ENCODE results near the gene AGBL4.

AGBL4 gene

DNA sequence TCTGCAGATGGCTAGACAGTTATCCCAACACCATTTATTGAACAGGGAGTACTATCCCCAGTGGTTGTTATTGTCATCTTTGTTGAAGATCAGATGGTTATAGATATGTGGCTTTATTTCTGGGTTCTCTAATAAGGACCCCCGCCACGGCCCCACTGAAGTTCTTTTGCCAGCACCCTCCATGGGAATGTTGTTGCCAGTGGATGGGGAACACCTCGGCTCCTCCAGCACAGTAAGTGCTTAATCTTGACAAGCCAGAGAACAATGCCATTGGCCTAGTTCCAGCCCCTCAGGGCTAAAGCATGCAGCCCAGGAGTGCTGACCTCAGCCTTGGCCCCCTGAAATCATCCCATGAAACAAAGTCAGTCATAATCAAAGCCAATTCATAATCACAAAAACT, 337.6 kb downstream of the AGBL4 start:
- no peak for DNase-seq

DNA sequence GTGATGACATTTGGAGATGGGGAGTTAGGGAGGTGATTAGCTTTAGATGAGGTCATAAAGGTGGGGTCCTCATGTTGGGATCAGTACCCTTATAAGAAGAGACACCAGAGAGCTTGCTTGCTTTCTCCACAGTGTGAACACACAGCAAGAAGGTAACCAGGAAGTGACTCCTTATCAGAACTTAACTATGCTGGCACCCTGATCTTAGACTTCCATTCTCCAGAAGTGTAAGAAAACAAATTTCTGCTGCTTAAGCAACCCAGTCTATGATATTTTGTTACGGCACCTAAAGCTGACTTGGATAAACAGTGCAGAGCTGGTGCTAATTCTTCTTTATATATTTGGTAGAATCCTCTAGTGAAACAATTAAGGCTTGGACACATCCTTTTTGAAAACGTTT, 346.0 kb downstream of the AGBL4 start:
- no peak for DNase-seq

DNA sequence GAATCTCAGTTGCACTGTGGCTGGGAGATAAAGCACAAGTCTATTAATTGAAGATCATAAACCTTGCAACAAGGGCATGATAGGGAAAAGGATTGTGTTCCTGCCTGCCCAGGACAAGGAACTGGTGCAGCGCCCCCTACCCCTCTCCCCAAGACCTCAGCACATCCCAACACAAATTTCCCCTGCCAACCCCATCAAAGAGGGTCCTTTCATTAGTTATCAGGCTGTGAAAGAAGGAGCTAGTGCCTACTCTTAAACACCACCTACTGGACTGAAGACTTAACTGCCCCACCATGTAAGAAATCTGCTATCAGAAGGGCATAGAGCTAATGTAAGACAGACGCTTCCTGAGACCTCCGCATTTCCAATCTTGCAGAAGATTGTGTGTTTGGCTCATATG, 372.6 kb downstream of the AGBL4 start:
- no peak for DNase-seq

DNA sequence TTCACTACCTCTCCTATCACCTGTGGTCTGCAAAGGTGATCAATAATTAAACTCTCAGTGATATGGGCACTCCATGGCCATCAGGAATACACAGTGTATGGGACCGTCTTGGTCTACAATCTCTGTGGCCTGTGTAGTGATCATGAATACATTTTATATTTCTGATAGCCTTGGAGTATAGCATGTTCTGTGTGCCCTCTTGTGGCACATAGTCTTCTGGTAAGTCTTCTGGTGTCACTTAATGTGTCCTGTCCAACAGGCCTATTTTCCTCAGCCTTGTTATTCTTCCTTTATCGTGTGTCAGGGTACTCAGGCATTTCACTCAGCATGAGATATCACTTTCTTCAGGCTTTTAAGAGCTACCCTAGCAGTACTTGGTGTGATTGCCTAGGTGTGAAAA, 393.6 kb downstream of the AGBL4 start:
- no peak for DNase-seq

DNA sequence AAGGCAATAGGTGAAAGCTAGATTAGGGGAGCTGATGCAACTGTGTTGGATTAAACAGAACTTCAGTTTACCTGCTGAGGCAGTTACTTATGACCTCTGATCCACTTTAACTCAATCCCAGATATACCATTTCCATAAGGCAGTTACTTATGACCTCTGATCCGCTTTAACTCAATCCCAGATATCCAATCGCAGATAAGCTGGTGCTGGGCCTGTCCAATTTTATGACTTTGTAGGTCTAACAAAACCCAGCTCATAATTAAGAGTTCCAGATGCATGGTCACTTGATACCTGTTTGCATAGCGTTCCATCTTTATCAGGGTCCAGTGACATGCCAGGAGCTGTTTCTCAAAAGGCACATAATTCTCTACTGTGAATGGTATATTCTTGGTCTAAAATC, 396.0 kb downstream of the AGBL4 start:
- DNase-seq, result no peak

DNA sequence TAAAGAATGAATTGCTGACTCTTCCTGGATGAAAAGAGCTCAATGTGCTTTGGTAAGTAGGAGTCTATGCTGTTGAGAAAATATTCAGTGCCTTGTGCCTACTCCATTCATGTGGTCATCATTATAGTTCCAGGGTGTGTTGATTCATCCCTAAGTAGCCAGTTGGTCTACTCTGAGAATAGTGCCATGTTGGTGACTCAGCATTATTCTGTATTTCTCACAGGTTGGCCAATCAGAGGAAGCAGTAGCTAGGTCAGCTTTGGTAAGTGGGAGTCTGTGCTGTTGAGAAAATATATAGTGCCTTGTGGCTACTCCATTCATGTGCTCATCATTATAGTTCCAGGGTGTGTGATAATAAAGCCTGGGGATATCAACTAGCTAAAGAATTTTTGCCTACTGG, 397.3 kb downstream of the AGBL4 start:
- no peak for DNase-seq

DNA sequence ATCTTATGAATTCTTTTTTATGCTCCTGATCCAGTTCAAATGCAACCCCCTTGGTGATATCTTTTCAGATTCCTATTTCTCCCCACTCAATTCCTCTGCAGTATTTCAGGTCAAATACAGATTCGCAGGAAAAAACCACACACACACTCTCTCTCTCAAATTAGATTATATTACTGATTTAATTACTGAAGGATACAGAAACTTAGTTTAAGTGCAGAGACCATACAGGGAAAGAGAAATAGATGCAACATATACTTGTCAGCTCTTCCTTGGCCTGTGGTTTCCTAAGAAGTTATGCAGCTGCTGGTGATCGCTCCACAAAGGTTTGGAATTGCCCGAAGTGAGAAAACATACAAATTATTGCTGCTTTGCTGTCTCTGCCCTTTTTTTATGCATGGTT, 400.9 kb downstream of the AGBL4 start:
- no peak for DNase-seq

DNA sequence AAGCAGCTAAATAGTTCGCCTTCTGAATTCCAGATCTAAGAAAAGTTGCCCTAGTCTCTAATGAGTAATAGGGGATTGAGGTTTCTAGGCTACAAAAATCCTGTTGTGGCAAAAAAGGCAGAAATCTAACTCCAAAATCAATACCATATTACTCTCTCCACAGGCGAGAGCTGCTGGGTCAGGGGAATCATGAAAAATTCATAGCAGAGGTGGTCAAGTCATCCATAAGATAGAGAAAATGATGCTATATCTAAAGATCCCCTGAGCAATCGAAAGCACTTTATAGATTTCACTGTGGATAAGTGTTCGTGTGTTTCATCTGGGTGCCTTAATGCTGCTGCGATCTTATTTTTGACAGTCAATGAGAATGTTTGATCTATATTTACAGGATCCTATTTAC, 417.7 kb downstream of the AGBL4 start:
- no peak for DNase-seq

DNA sequence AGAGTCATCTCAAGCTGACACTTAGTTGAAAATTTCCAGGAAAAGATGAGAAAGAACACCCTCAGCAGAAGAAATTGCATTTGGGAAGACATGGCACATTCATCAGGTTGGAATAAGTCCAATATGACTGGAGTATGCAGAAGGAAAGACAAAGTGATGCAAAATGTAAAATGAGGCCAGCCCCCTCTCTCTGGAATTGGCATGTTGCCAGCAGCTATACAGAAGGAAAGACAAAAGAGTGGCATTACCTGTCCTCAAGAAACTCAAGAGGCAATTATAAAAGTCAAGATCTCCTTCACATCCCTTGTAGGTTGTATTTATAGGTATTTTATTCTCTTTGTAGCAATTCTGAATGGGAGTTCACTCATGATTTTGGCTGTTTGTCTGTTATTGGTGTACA, 426.3 kb downstream of the AGBL4 start:
- no peak for DNase-seq

DNA sequence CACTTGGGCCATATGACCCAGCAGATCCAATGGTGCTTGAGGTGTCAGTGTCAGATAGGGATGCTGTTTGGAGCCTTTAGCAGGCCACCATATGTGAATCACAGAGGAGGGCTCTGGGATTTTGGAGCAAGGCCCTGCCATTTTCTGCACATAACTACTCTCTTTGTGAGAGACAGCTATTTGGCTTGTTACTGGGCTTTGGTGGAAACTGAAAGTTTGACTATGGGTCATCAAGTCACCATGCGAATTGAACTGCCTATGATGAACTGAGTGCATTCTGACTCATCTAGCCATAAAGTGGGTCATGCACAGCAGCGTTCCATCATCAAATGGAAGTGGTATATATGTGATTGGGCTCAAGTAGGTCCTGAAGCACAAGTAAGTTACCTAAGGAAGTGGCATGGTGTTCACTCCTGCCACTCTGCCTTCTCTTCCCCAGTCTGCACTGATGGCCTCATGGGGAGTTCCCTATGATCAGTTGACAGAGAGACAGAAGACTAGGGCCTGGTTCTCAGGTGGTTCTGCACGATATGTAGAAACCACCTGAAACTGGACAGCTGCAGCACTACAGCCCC, 447.3 kb downstream of the AGBL4 start:
- DNase-seq, result no peak

DNA sequence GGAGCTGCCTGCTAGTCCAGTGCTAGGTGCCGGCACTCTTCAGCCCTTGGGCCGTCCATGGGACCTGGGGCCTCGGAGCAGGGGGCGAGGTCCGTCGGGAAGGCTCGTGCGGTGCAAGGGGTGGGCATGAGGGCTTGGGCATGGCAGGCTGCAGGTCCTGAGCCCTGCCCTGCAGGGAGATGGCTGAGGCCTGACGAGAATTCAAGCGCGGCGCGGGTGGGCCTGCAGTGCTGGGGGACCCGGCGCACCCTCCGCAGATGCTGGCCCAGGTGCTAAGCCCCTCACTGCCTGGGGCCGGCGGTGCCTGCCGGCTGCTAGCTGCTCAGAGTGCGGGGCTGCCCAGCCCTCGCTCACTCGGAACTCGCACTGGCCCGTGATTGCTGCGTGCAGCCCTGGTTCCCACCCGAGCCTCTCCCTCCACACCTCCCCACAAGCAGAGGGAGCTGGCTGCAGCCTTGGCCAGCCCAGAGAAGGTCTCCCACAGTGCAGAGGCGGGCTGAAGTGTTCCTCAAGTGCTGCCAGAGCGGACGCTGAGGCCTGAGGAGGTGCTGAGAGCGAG, 467.0 kb downstream of the AGBL4 start:
- no peak for DNase-seq

DNA sequence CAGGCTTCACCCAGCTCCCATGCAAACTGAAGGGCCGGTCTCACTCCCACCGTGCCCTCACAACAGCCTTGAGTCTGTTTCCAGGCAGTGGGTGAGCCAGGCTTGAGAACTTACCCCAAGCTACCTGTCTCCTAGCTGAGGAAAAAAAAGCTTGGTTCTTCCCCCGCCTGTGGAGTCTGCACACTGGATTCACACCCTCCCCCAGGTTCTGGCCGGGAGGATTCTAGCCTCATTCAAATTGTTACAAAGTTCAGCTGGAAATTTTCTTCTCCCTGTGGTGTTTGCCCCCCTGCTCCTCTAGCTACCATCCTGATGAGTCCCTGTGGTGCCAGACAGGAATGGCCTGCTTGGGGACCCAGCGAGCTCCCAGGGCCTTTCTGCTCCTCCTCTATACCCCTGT, 471.7 kb downstream of the AGBL4 start:
- DNase-seq, result no peak

DNA sequence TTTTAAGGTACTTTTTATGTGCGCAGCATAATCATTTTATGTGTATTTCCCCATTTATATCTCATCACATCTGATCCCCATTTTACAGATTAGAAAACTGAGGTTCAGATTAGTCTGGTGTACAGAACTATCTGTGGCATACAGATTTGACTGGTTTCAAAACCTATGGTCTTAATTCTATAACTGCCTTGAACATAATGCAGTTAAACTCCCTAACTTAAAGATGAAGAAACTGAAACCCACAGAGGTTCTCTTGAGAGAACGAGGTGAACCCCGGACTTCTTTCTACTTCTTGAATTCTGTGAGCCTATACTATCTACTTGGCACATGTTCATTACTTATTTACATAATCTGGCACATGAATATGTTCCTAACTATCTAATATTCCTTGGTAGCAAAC, 479.1 kb downstream of the AGBL4 start:
- no peak for DNase-seq

DNA sequence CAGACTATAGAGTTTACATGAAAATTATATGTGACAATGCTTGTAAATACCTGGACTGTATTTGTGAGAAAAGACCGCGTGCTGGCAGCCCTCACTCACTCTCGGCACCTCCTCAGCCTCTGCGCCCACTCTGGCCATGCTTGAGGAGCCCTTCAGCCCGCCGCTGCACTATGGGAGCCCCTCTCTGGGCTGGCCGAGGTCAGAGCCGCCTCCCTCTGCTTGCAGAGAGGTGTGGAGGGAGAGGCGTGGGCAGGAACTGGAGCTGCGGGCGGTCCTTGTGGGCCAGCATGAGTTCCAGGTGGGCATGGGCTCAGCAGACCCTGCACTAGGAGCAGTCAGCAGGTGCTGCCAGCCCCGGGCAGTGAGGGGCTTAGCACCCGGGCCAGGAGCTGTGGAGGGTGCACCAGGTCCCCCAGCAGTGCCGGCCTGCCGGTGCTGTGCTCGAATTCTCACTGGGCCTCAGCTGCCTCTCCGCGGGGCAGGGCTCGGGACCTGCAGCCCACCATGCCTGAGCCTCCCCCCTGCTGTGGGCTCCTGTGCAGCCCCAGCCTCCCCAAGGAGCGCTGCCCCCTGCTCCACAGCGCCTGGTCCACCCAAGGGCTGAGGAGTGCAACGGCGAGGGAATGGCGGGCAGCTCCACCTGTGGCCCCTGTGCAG, 482.5 kb downstream of the AGBL4 start:
- DNase-seq, result no peak

DNA sequence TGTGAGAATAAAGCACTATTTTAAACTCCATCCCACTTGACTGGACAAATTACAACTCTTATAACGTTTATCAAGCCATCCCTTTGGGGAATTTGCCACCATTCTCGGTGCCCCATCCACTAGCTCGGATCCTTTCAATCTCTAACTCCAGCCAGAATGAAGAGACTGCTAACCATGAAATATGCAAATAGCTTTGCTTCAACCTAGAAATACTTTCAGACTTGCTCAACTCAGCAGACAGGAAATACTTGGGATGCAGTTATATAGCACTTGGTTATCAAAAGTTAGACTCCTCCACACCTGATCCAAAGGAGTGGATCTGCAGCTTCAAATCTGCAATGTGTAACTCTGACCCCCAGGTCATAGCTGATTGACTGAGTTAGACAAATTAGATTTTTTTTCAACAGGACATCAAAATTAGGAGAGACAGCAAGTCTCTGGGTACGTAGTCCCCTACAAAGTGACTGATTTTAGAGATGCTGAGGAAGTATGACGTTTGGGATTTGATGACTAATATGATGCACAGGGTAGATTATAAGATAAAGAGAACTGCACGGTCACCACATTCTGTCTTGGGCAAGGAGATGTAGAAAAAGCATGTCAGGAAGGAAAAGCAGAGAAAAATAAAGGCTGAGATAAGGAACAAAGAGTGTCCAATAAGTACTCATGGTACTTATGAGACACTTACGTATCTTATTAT, 496.0 kb downstream of the AGBL4 start:
- no peak for DNase-seq

DNA sequence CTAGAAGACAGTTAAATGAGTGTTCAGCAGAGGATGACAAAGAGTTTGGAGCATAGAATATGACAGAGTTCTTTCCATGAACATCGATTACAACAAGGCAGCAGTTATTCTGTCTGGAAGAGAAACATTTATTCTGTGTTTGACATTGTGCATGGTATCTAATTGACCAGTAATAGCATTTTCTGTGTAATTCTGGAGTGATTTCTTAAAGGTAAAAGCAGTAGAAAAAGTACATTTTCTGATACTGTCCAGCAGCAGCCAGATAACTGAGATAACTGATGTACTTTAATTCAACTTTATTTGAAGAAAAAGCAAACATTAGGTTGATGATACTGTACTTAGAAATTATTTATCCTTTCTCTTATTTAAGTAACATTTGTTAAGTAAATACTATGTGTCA, 497.1 kb downstream of the AGBL4 start:
- DNase-seq, result no peak

DNA sequence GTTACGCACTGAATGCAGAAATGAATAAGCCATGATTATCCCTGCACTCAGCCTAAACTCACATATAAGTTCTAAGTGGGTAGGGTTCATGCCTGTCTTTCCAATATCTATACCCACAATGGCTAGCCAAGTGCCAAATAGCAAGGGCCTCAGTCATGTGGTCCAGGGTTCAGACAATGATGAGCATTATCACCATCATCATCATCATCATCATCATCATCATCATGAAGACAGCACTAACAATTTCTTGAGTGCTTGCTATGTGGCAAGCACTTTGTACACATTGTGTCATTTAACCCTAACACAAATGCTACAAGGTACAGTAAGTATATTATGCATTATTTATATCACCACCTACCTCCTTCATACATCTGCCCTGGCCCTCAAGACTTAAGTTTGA, 500.0 kb downstream of the AGBL4 start:
- no peak for DNase-seq

DNA sequence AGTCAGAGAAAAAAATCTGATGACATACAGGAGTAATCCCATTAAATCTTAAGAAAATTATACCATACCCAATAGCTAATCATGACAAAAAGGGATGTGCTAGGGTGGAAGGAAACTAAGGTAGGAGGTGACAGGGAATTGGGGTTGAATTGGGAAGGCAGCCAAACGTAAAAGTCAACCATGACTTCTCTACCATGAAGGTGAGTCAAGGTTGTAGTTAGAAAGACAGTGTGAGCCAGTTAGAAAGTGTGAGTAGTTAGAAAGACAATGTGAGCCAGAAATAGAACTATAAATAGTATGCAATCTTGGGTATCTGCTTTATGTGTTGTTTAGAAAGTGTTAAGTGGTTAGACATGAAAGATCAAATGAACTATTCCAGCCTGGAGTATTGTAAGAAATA, 556.8 kb downstream of the AGBL4 start:
- DNase-seq, result no peak

DNA sequence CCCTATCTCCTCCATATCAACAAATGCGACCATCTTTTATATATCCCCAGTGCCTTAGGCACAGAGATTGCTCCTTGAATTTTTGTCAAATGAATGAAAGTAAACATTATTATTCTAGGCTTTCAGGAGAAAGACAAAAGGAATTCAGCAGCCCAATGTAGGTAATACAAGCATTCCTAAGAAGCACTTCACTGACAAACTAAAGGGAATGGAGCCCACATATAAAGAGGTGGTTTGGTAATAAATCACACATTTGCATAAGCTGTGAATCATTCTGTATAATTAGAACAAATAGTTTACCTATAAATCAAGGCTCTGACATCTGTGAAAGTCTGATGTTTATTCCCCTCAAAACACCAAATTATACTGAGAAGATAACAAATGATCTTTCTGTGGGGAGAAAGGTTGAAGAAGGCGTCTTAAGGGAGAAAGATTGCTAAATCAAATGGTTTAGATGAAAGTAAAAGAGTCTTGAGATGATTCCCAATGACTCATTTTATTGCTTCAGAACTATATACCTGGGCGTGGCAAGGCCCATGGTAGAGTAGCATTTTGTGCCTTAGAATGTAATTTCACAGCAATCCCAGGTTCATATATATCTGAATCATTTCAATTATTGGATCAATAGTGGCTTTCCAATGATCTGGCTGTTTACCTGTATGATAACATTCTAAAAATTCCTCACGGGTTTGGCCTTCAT, 558.1 kb downstream of the AGBL4 start:
- no peak for DNase-seq

DNA sequence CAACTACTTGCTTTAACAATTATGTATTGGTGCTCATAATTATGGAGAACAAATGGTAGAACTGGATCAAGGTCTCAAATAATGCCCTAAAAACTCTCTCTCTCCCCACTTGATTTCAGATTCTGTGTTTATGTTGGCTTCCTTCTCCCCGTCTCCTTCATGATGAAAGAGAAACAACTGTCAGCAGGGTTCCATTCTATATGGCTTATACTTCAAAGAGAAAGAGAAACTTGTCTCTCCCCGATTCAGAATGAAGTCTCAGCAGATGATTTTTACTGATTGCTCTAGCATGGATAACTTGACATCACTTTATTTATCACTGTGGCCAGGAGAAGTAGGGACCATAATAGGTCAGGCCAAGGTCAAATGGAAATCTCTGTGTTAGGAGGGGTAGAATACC, 575.6 kb downstream of the AGBL4 start:
- no peak for DNase-seq

DNA sequence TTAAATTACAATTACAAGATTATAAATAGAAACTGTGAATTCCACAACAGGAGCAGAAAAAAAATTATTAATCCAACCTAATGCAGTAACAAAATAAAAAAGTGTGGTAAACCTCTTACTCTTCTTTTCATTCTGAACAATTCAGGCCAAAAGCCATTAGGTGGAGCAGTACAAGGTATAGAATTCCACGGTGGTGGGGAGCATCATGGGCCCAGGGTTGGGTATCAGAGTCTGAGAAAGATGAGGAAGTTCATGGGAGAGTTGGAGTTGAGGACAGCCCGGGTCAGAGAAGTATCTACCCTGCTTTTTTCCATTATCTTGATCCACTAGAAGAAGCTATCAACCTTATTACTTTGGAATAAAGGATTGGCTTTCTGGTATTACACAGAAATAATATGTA, 586.9 kb downstream of the AGBL4 start:
- no peak for DNase-seq

DNA sequence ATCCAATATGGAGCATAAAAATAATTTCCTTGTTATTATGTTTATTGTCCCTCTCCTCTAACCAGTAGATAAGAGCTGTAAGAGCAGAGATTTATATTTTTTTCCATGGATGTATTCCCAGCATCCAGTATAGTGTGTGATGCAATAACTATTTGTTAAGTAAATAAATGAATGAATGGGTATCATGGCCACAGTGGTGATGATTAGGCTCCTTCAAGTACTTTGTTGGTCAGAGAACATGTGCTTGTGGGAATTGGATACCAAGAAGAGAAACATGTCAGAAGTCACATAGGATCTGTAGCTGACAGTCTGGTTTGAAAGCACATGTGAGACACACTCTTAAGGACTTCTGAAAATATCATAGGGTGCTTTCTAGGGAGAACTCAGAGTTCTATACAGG, 588.5 kb downstream of the AGBL4 start:
- DNase-seq, result no peak

DNA sequence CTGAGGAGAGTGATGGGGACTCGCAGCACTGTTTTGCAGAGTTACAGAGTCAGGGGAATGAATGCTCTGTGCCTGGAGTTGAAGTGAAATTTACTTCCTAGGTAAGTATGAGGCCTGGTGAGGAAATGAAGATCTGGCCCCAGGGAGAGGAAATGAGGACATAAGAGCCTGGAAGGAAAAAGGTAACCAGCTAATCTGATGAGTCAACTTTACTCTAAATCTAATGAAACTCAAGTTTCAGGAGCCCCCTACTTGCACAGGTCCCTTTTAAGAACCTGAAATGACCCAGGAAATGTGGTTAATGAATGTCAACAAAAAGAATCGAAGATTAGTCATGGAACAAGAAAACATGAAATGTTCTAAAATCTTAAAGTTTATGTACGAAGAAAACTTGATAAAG, 599.0 kb downstream of the AGBL4 start:
- DNase-seq, result no peak

DNA sequence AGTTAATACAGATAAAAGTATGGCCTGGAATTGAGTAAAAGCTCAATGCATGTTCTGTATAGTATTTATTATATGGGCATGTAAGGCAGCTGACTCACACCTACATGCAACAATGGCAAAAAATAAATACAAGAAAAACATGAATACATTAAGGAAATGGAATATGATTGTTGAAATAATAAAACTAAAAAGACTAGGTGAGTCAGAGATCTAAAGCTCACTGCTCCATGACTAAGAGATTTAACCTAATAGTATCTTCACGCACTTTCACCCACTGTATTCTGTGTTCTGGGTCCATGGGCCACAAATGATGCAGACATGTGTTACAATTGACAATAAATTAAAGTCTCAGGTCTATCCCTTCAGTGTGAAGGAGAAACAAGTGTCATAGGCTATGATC, 607.0 kb downstream of the AGBL4 start:
- DNase-seq, result no peak
